HEK293T (cell line): Measurements from ENCODE around the gene VANGL2.

Source experiments
- ARNT ChIP-seq: fragments of 450-650 bp; IDR thresholded peaks from 2 replicates; pipeline ENCODE4 v1.6.1; 2017; ENCODE audit warnings: mild to moderate bottlenecking
- FOXK2 ChIP-seq: fragments of 450-650 bp; IDR thresholded peaks from 2 replicates; pipeline ENCODE4 v1.6.1; 2016; ENCODE audit warnings: mild to moderate bottlenecking
- FOXM1 ChIP-seq: fragments of 450-650 bp; IDR thresholded peaks from 2 replicates; pipeline ENCODE4 v1.6.1; 2017; ENCODE audit warnings: mild to moderate bottlenecking, borderline replicate concordance
- HDGF ChIP-seq: fragments of 450-650 bp; IDR thresholded peaks from 2 replicates; pipeline ENCODE4 v1.6.1; 2017; ENCODE audit warnings: antibody characterized with exemption, borderline replicate concordance
- L3MBTL2 ChIP-seq: fragments of 450-650 bp; conservative IDR thresholded peaks from 2 replicates; pipeline ENCODE4 v1.6.1; 2016; ENCODE audit warnings: mild to moderate bottlenecking
- PKNOX1 ChIP-seq: fragments of 450-650 bp; IDR thresholded peaks from 2 replicates; pipeline ENCODE4 v1.6.1; 2016
- SP1 ChIP-seq: fragments of 450-650 bp; IDR thresholded peaks from 2 replicates; pipeline ENCODE4 v1.6.1; 2017

GRCh38 chr1:160459687-160460086 lies 59.3 kb downstream of the VANGL2 start:
- no peak for TF ChIP-seq SP1
- TF ChIP-seq FOXM1: no peak
- TF ChIP-seq FOXK2: no peak
- TF ChIP-seq L3MBTL2: no peak
- TF ChIP-seq HDGF: no peak
- no peak for TF ChIP-seq ARNT
- TF ChIP-seq PKNOX1: no peak
